Subcutaneous adipose tissue (tissue), 4 donors: ENCODE data around the gene TSPAN15. TPM values are rescaled to one million over a fixed set of nuclear protein-coding genes. Genes with fewer than 3 reads are reported as not detected.

Experiments used
- total RNA-seq, 4 donors: library from RNA; depleted of rRNA; stranded (reverse); fragments of >200 nt; gene quantifications; one replicate each; pipeline ENCODE4 v1.1.0, GENCODE V29; 2016
- TF ChIP-seq, protein P1 (sequence below): fragments of 450-650 bp; IDR thresholded peaks from one replicate; pipeline ENCODE4 v1.5.1; 2016; ENCODE audit warnings: low read depth, mild to moderate bottlenecking, control low read depth, antibody characterized with exemption, moderate library complexity

The TSPAN15 gene
- total RNA-seq, 4 donors from 2014 or later, result 60.6 to 140 (median 103) TPM

DNA sequence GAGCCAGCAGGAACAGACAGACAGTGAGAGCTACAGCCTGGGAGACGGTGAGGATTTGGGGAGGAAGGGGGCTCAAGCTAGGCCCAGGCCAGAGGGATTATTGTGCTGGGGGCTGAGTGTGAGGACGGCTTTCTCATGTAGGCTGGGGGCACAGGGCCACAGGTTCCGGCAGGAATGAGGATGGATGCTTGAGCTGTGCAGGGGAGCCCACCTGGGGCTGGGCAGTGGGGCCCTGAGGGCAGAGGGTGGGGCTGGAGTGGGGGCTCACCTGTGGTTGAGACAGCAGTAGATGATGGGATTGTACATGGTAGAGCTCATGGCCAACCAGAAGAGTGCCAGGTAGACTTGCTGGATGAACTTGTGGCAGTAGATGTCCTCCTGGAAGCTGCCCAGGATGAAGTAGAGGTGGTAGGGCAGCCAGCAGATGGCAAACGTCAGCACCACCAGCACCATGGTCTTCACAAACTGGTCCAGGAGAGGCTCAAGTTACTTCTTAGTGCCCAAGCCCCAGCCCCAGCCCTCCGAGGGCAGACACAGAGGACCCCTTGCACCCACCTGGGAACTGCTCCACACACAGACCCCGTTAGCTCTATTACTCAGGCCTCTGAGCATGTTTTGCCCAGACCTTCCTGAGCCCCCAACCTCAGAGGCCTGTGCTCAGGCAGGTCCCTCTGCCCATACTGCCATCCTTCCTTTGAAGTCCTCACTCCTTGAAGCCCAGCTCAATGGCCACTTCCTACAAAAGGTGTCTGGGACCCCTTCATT, 44.3 kb upstream of the TSPAN15 start:
- TF ChIP-seq, protein P1, sequence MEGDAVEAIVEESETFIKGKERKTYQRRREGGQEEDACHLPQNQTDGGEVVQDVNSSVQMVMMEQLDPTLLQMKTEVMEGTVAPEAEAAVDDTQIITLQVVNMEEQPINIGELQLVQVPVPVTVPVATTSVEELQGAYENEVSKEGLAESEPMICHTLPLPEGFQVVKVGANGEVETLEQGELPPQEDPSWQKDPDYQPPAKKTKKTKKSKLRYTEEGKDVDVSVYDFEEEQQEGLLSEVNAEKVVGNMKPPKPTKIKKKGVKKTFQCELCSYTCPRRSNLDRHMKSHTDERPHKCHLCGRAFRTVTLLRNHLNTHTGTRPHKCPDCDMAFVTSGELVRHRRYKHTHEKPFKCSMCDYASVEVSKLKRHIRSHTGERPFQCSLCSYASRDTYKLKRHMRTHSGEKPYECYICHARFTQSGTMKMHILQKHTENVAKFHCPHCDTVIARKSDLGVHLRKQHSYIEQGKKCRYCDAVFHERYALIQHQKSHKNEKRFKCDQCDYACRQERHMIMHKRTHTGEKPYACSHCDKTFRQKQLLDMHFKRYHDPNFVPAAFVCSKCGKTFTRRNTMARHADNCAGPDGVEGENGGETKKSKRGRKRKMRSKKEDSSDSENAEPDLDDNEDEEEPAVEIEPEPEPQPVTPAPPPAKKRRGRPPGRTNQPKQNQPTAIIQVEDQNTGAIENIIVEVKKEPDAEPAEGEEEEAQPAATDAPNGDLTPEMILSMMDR, result no peak

DNA sequence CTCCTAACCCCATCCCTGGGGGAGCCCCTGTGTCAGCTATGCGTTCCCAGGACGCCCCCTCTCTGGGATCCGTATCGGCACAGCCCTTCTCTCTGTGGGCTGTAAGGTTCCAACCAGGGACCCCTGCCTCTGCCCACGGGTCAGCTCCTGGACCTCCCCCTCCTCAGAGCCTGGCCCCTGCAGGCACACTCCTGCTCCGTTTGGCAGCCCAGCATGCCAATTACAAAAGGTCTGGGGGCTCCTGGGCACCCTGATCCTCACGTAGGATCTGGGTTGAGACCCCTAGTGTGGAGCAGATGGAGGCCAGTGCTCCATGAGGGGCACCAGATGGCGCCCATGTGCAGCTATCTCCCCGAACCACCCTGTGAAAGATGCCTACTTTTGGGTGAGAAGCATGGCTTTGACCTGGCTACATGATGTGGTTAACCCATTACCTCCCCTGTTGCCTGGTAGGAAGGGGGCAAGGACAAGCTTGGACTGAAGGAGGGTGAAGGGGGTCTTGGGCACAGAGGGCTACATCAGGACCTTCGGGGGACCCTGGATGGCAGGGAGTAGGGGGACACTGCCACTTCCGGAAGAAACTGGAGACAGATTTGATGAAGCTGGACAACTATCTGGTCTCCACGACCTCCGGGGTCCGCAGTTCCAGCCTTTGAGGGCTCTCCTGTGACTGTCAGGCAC, 43.5 kb upstream of the TSPAN15 start:
- TF ChIP-seq, protein P1, result no peak

- TF ChIP-seq, protein P1, result no peak
These were observed 42.7 kb upstream of the TSPAN15 start for GRCh38 chr10:69408318-69409175.

- TF ChIP-seq, protein P1, result no peak
These were observed 42.1 kb upstream of the TSPAN15 start for GRCh38 chr10:69409176-69409495.

- TF ChIP-seq, protein P1, result no peak
These were observed 41.3 kb upstream of the TSPAN15 start for GRCh38 chr10:69409968-69410367.

DNA sequence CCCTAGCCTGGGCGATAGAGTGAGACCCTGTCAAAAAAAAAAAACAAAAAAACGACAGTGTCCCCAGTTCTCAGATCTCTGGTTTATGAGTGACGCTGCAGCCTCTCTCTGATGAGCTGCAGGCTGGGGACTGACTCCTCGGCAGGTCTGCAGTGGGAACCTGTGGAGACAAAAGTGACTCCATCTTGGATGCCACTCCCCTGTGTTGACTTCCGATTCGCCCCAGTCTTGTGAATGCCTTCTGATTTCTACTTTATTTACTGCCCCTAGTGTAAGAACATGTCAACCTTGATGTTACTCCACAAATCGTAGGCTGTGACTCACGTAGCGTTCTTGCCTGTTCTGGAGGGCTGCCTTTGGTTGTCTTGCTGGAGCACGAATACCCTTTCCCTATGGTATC, 40.8 kb upstream of the TSPAN15 start:
- TF ChIP-seq, protein P1, result no peak

- TF ChIP-seq, protein P1, result no peak
These were observed 39.8 kb upstream of the TSPAN15 start for GRCh38 chr10:69411476-69411875.
